A172 (cell line): ENCODE measurements around the gene HAP1. TPM values are rescaled to one million over a fixed set of nuclear protein-coding genes. Genes with fewer than 3 reads are reported as not detected.
"Not testable (repeated sequence)": the region's sequence is repeated elsewhere in the genome, so short reads cannot be mapped to it uniquely, and the experiment has no call there.

Source experiments
- DNase-seq: peaks from one replicate; pipeline ENCODE4 v3.0.0-alpha.2; 2015; ENCODE audit warnings: low spot score
- total RNA-seq: library from RNA; depleted of rRNA; stranded (reverse); fragments of >200 nt; shearing (Covaris generic); gene quantifications from 2 replicates; pipeline ENCODE4 v1.2.3, GENCODE V29; 2014; rRNA removed

The HAP1 gene
- total RNA-seq = 0.14 and 0.43 TPM in 2 replicates

GRCh38 chr17:41734139-41734948, at the start of gene HAP1:
TSS of gene HAP1 (minus strand) at chr17:41734643. CDS start at chr17:41734634, 9 bp downstream.
- peak; percentile 25 for DNase-seq

GRCh38 chr17:41782142-41782541, 47.7 kb upstream of the HAP1 start:
- DNase-seq = no peak

- DNase-seq = no peak
Measured at GRCh38 chr17:41781404-41782110, 47.1 kb upstream of the HAP1 start.

GRCh38 chr17:41779954-41780353, 45.5 kb upstream of the HAP1 start:
- no peak for DNase-seq

- peak; percentile 95 for DNase-seq
Measured at GRCh38 chr17:41777574-41778188, 43.2 kb upstream of the HAP1 start.

- peak; percentile 74 for DNase-seq
Measured at GRCh38 chr17:41777157-41777573, 42.7 kb upstream of the HAP1 start.

- not testable (repeated sequence) for DNase-seq
Measured at GRCh38 chr17:41776262-41776900, 41.9 kb upstream of the HAP1 start.

GRCh38 chr17:41775394-41776226, 41.2 kb upstream of the HAP1 start:
- peak; percentile 50 for DNase-seq

GRCh38 chr17:41773731-41774193, 39.3 kb upstream of the HAP1 start:
- DNase-seq = no peak

- peak; percentile 93 for DNase-seq
Measured at GRCh38 chr17:41773190-41773588, 38.7 kb upstream of the HAP1 start.

GRCh38 chr17:41772586-41773189, 38.2 kb upstream of the HAP1 start:
- DNase-seq = no peak

GRCh38 chr17:41772218-41772585, 37.8 kb upstream of the HAP1 start:
- DNase-seq = no peak

- no peak for DNase-seq
Measured at GRCh38 chr17:41771389-41772206, 37.2 kb upstream of the HAP1 start.

- DNase-seq = no peak
Measured at GRCh38 chr17:41769985-41770384, 35.5 kb upstream of the HAP1 start.

- no peak for DNase-seq
Measured at GRCh38 chr17:41769346-41769862, 35.0 kb upstream of the HAP1 start.

GRCh38 chr17:41768682-41769288, 34.3 kb upstream of the HAP1 start:
- DNase-seq = no peak

- DNase-seq = no peak
Measured at GRCh38 chr17:41767324-41768042, 33.0 kb upstream of the HAP1 start.

GRCh38 chr17:41766135-41766534, 31.7 kb upstream of the HAP1 start:
- DNase-seq = no peak
